Vagina (tissue), 2 donors: ENCODE data around the gene PITPNM1. TPM values are rescaled to one million over a fixed set of nuclear protein-coding genes. Genes with fewer than 3 reads are reported as not detected.

Experiments
- DNase-seq, 2 donors: peaks; one replicate each; pipeline ENCODE4 v3.0.0-alpha.2; 2017; ENCODE audit errors: extremely low spot score in 2 of 2
- H3K27ac ChIP-seq: fragments of 200-600 bp; sonication (generic); one replicate; pipeline ENCODE4 v1.5.1; 2019
- H3K27me3 ChIP-seq: fragments of 200-600 bp; sonication (generic); one replicate; pipeline ENCODE4 v1.5.1; 2019
- H3K36me3 ChIP-seq, 2 donors: fragments of 200-600 bp; sonication (generic); one replicate each; pipeline ENCODE4 v1.5.1; 2017 to 2019
- H3K4me1 ChIP-seq: fragments of 200-600 bp; sonication (generic); one replicate; pipeline ENCODE4 v1.5.1; 2019
- H3K4me3 ChIP-seq, 2 donors: fragments of 200-600 bp; sonication (generic); 1 replicate in 1 of 2; 2 replicates in 1 of 2; pipeline ENCODE4 v1.5.1; 2016 to 2019
- H3K9me3 ChIP-seq: fragments of 200-600 bp; sonication (generic); one replicate; pipeline ENCODE4 v1.5.1; 2019
- CTCF ChIP-seq, 3 experiments: fragments of 450-650 bp in 2 of 3; fragments of 200-600 bp in 1 of 3; sonication (generic) in 1 of 3; IDR thresholded peaks; one replicate each; pipeline ENCODE4 v1.5.1; 2017 to 2019; ENCODE audit warnings: antibody characterized with exemption in 3 of 3, mild to moderate bottlenecking in 2 of 3, moderate library complexity in 2 of 3
- POLR2A ChIP-seq, 2 donors: fragments of 450-650 bp; IDR thresholded peaks; one replicate each; pipeline ENCODE4 v1.6.1; 2017; ENCODE audit warnings: antibody characterized with exemption in 2 of 2, mild to moderate bottlenecking in 2 of 2, moderate library complexity in 2 of 2
- POLR2AphosphoS5 ChIP-seq, 2 donors: sonication (generic); formaldehyde crosslinking; IDR thresholded peaks; one replicate each; pipeline ENCODE4 v1.9.0; 2017; ENCODE audit warnings: antibody characterized with exemption in 2 of 2, mild to moderate bottlenecking in 2 of 2, low read depth in 1 of 2; ENCODE audit not compliant: insufficient read depth in 1 of 2
- intact Hi-C: fragments of 100-400 bp; cut with DNase I; formaldehyde crosslinking; loops from one replicate; pipeline ENCODE4 v1.15.1; 2023
- total RNA-seq: library from RNA; depleted of rRNA; stranded (reverse); fragments of >200 nt; gene quantifications from one replicate; pipeline ENCODE4 v1.2.3, GENCODE V29; 2016

The PITPNM1 gene
- total RNA-seq, 1 donor from 2014 or later = 21.9 TPM

GRCh38 chr11:67502328-67502979 lies 2.7 kb downstream of the PITPNM1 start:
- H3K4me3 ChIP-seq = no peak overlapping the region
- no peaks in the 10 kb centered on the region for H3K9me3 ChIP-seq
- H3K27ac ChIP-seq = no peak overlapping the region
- no peaks in the 10 kb centered on the region for H3K27me3 ChIP-seq
- H3K36me3 ChIP-seq = peaks cover 0 to 13% of the 10 kb centered on the region in 2 donors
- no peak for TF ChIP-seq POLR2A (IDR thresholded peaks at IDR 0.05)
- no peak for TF ChIP-seq CTCF (IDR thresholded peaks at IDR 0.05)
- no peak for TF ChIP-seq POLR2AphosphoS5 (IDR thresholded peaks at IDR 0.05; ENCODE audit: insufficient read depth in 1 of 2, low read depth in 1 of 2)
- DNase-seq = no peak
- intact Hi-C loops = loop anchor here (10.0 kb wide), 1 partner anchor 148 kb away; the partner anchor contains the start of gene POLD4
- H3K4me1 ChIP-seq = peaks cover 31% of the 10 kb centered on the region

GRCh38 chr11:67501854-67502253 lies 3.3 kb downstream of the PITPNM1 start:
- H3K9me3 ChIP-seq = no peaks in the 10 kb centered on the region
- intact Hi-C loops = loop anchor here (10.0 kb wide), 1 partner anchor 147 kb away; the partner anchor contains the start of gene POLD4
- DNase-seq = no peak
- H3K4me3 ChIP-seq = no peak overlapping the region
- H3K27ac ChIP-seq = no peak overlapping the region
- H3K36me3 ChIP-seq = peaks cover 0 to 13% of the 10 kb centered on the region in 2 donors
- no peaks in the 10 kb centered on the region for H3K27me3 ChIP-seq
- TF ChIP-seq CTCF (IDR thresholded peaks at IDR 0.05) = no peak
- TF ChIP-seq POLR2AphosphoS5 (IDR thresholded peaks at IDR 0.05; ENCODE audit: insufficient read depth in 1 of 2, low read depth in 1 of 2) = no peak
- TF ChIP-seq POLR2A (IDR thresholded peaks at IDR 0.05) = no peak
- H3K4me1 ChIP-seq = peaks cover 25% of the 10 kb centered on the region

- no peak for DNase-seq
- Histone ChIP-seq H3K27ac (no peak overlapping the region), H3K27me3 (no peaks in the 10 kb centered on the region), H3K36me3 (peaks cover 0 to 13% of the 10 kb centered on the region in 2 donors), H3K4me1 (peaks cover 17% of the 10 kb centered on the region), H3K9me3 (no peaks in the 10 kb centered on the region), H3K4me3 (no peak overlapping the region)
- no peak for TF ChIP-seq POLR2AphosphoS5 (IDR thresholded peaks at IDR 0.05; ENCODE audit: insufficient read depth in 1 of 2, low read depth in 1 of 2)
- TF ChIP-seq POLR2A (IDR thresholded peaks at IDR 0.05) = no peak
- TF ChIP-seq CTCF (IDR thresholded peaks at IDR 0.05) = no peak
- intact Hi-C loops = loop anchor here (10.0 kb wide), 1 partner anchor 146 kb away; the partner anchor contains the start of gene POLD4
These were observed 4.1 kb downstream of the PITPNM1 start for GRCh38 chr11:67500831-67501715.

- H3K4me3 ChIP-seq = no peak overlapping the region
- TF ChIP-seq POLR2A (IDR thresholded peaks at IDR 0.05) (no peak), POLR2AphosphoS5 (IDR thresholded peaks at IDR 0.05; ENCODE audit: insufficient read depth in 1 of 2, low read depth in 1 of 2) (no peak), CTCF (IDR thresholded peaks at IDR 0.05) (no peak)
- no peaks in the 10 kb centered on the region for H3K9me3 ChIP-seq
- H3K4me1 ChIP-seq = peaks cover 12% of the 10 kb centered on the region
- no peaks in the 10 kb centered on the region for H3K27me3 ChIP-seq
- DNase-seq = no peak
- H3K36me3 ChIP-seq = peaks cover 0 to 13% of the 10 kb centered on the region in 2 donors
- no peak overlapping the region for H3K27ac ChIP-seq
- intact Hi-C loops = loop anchor here (10.0 kb wide), 1 partner anchor 146 kb away; the partner anchor contains the start of gene POLD4
These were observed 4.7 kb downstream of the PITPNM1 start for GRCh38 chr11:67500484-67500821.
